Colonic mucosa (tissue), 4 donors: ENCODE results near the gene SLC6A15. TPM values are rescaled to one million over a fixed set of nuclear protein-coding genes. Genes with fewer than 3 reads are reported as not detected.

Source experiments
- DNase-seq: peaks from one replicate; pipeline ENCODE4 v3.0.0-alpha.2; 2020
- H3K27ac ChIP-seq: fragments of 200-600 bp; one replicate; pipeline ENCODE4 v1.8.0; 2021
- H3K27me3 ChIP-seq: fragments of 200-600 bp; one replicate; pipeline ENCODE4 v1.8.0; 2021
- H3K36me3 ChIP-seq: fragments of 200-600 bp; one replicate; pipeline ENCODE4 v1.8.0; 2021
- H3K4me1 ChIP-seq: fragments of 200-600 bp; one replicate; pipeline ENCODE4 v1.8.0; 2021; ENCODE audit warnings: mild to moderate bottlenecking
- H3K4me3 ChIP-seq: fragments of 200-600 bp; one replicate; pipeline ENCODE4 v1.8.0; 2021
- H3K9ac ChIP-seq, 2 donors: one replicate each; pipeline ENCODE4 v1.7.0; 2013; ENCODE audit warnings: control low read depth in 2 of 2, low read depth in 2 of 2, low read length in 2 of 2
- H3K9me3 ChIP-seq: fragments of 200-600 bp; one replicate; pipeline ENCODE4 v1.8.0; 2021
- CTCF ChIP-seq: fragments of 200-600 bp; IDR thresholded peaks from one replicate; pipeline ENCODE4 v1.8.0; 2022; ENCODE audit warnings: antibody characterized with exemption, mild to moderate bottlenecking
- intact Hi-C: fragments of 100-400 bp; cut with DNase I; formaldehyde crosslinking; loops from one replicate; pipeline ENCODE4 v1.14.1; 2022
- total RNA-seq, 2 donors: library from RNA; stranded (reverse); fragmentation: NEBNext Ultra II Directional in 1 of 2; extraction: Animal tissue kit (Norgen Biotek cat#: 25700) in 1 of 2; gene quantifications; one replicate each; pipeline ENCODE4 v1.2.1, GENCODE V29; 2021
- donor health status: healthy.
- donor health status: DM: no; HTN: no; CAD: no.
- donor health status: DM: no; HTN: no; CAD: no.

Gene SLC6A15
- total RNA-seq, 2 donors from 2014 or later: 0.32 to 1.1 TPM

- Histone ChIP-seq H3K4me1 (no peaks in the 10 kb centered on the region), H3K27me3 (no peaks in the 10 kb centered on the region)
- intact Hi-C loops: no loop called here
Measured at GRCh38 chr12:84857525-84858208, 54.9 kb downstream of the SLC6A15 start.

DNA sequence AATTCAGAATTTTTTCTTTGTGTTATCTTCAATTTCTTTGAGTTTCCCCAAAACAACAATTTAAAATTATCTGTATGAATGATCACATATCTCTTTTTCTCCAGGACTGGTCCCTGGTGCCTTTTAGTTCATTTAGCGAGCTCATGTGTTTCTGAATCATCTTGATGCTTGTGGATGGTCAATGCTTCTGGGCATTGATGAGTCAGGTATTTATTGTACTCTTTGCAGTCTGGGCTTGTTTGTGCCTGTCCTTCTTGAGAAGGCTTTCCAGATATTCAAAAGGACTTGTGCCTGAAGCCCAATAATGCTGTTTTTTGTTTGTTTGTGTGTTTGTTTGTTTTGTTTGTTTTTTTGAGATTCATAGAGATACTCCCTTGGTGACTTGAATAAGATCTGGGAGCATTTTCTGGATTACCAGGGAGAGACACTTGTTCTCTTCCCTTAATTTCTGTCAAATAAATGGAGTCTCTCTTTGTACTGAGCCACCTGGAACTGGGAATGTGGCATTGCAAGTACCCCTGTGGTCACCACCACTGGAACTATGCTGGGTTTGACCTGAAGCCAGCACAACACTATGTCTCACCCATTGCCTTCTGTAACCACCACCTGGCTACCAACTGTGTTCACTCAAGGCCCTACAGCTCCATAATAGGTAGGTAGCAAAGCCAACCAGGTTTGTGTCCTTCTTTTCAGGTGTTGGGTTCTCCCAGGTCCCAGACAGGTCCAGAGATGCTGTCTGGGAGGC, 56.3 kb downstream of the SLC6A15 start:
- intact Hi-C loops: no loop called here
- no peak overlapping the region for H3K9ac ChIP-seq

More at GRCh38 chr12:84857525-84858208, 54.9 kb downstream of the SLC6A15 start:
- Histone ChIP-seq H3K27ac (no peak overlapping the region), H3K9ac (no peak overlapping the region), H3K4me3 (no peak overlapping the region), H3K9me3 (no peaks in the 10 kb centered on the region), H3K36me3 (no peaks in the 10 kb centered on the region)
- TF ChIP-seq CTCF: no peak
- DNase-seq: no peak

GRCh38 chr12:84843593-84844144, 68.9 kb downstream of the SLC6A15 start:
- no peak overlapping the region for H3K27ac ChIP-seq
- H3K36me3 ChIP-seq: no peaks in the 10 kb centered on the region
- no peak overlapping the region for H3K4me3 ChIP-seq
- H3K4me1 ChIP-seq: no peaks in the 10 kb centered on the region
- H3K9ac ChIP-seq: no peak overlapping the region
- no peak for DNase-seq
- TF ChIP-seq CTCF: no peak
- intact Hi-C loops: no loop called here
- no peaks in the 10 kb centered on the region for H3K9me3 ChIP-seq
- H3K27me3 ChIP-seq: no peaks in the 10 kb centered on the region

More for the DNA sequence above, 56.3 kb downstream of the SLC6A15 start:
- no peak for TF ChIP-seq CTCF
- Histone ChIP-seq H3K27me3 (no peaks in the 10 kb centered on the region), H3K9me3 (no peaks in the 10 kb centered on the region), H3K36me3 (no peaks in the 10 kb centered on the region), H3K4me3 (no peak overlapping the region), H3K4me1 (no peaks in the 10 kb centered on the region), H3K27ac (no peak overlapping the region)
- no peak for DNase-seq

DNA sequence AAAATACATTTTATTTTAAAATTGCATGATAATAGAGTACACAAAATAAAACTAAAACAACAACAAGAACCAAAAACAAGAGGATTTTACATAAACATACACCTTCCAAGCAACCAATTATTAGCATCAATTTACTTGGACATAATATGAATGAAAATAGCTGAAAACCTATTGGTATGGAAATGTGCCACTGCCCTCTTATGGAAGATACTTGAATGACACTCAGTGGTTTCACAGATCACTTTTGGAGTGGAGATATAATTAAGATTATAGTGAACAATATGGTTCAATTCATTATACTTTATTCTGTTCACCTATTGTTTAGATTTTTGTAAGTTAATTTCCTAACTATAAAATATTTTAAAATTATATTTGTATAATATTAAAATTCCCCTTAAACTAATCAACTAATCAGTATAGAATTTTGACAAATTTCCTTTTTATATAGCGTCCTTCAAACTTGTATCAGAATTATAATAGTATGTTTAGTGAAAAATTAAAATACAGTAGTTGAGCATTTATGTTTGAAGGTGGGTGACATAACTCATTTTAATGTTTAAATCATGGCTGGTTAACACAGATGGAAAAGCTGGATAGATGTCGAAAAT, 70.1 kb downstream of the SLC6A15 start:
- no peak for DNase-seq
- intact Hi-C loops: no loop called here
- Histone ChIP-seq H3K36me3 (no peaks in the 10 kb centered on the region), H3K27ac (no peak overlapping the region), H3K9me3 (no peaks in the 10 kb centered on the region), H3K27me3 (no peaks in the 10 kb centered on the region), H3K9ac (no peak overlapping the region), H3K4me3 (no peak overlapping the region), H3K4me1 (no peaks in the 10 kb centered on the region)
- peak; percentile 58 for TF ChIP-seq CTCF

- DNase-seq: no peak
- no peak for TF ChIP-seq CTCF
- intact Hi-C loops: no loop called here
- Histone ChIP-seq H3K9me3 (no peaks in the 10 kb centered on the region), H3K36me3 (no peaks in the 10 kb centered on the region), H3K27me3 (no peaks in the 10 kb centered on the region), H3K9ac (no peak overlapping the region), H3K4me1 (no peaks in the 10 kb centered on the region), H3K27ac (no peak overlapping the region), H3K4me3 (no peak overlapping the region)
Measured at GRCh38 chr12:84841591-84841990, 71.0 kb downstream of the SLC6A15 start.
